Activated T-cell treated with anti-CD3 and anti-CD28 coated beads for 1 hour (primary cell): ENCODE data around the gene FASTK.

Experiments used
- DNase-seq: peaks from one replicate; pipeline ENCODE4 v3.0.0-alpha.2; 2020; ENCODE audit warnings: low read depth

FASTK gene

DNA sequence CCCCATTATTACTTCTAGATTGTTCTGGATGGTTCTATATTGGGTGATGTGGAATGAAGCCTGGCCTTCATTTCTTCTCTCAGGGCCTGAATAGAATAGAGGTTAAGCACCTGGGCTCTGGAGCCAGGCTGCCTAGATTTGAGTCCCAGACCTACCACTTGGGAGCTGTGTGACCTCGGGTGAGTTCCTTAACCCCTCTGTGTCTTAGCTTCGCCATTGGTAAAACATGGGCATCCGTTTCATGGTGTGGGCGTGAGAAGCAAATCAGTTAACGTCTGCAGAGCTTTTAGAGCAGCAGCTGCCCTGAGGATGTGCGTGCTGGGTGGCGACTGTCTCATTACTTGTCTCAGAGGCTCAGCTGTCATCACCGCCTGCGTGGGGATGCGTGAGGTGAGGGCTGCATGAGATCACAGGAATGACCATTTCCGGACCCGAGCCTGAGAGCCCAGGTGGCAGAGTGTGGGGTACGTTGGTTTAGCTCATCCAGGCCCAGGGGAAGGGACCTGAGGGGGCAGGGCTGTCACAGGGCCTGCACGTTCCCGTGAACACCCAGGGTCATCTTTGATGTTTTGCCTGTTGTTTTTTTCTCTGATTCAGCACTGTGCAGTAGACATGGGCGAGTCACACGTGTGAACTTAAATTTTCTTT lies 15.3 kb upstream of the FASTK start:
- no peak for DNase-seq

DNA sequence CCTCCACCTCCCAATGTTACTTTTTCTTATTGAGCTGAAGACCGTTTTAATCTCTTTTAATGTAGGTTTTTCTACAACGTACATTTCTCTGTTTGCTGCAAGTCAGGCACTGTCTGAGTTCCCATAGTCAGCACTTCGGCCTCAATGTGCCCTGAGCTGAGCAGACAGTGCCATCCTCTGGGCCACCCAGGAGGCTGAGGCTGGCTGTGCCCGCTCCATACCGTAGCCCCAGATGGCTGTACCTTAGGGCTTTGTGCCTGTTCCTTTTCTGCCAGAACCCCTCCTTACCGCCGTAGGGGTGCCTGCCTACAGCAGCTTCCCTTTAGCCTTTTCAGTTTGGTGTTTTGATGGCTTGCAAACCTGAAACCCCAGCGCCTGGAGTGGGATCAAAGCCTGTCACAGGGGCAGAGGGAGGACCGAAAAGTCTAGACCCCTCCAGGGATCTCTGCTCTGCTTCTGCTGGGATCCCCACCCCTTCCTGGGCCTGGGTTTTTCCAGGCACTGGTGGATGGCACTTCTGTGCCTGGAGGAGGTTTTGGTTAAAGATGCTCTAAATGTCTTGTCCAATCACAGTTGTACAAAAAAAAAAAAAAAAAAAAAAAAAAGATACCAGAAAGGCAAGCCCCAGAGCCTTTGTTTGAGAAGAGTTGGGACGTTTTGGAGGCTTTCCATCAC lies 14.7 kb upstream of the FASTK start:
- DNase-seq, result no peak

DNA sequence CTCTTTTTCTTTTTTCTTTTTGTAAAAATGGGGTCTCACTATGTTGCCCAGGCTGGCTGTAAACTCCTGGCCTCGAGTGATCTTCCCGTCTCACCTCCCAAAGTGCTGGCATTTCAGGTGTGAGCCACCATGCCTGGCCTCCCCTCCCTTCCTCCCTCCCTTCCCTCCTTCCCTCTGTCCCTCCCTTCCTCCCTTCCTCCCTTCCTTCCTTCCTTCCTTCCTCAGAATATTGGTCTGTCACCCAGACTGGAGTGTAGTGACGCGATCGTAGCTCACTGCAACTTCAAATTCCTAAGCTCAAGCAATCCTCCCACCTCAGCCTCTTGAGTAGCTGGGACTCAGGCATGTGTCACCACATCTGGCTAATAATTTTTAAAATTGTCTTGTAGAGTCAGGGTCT lies 14.1 kb upstream of the FASTK start:
- DNase-seq, result no peak

DNA sequence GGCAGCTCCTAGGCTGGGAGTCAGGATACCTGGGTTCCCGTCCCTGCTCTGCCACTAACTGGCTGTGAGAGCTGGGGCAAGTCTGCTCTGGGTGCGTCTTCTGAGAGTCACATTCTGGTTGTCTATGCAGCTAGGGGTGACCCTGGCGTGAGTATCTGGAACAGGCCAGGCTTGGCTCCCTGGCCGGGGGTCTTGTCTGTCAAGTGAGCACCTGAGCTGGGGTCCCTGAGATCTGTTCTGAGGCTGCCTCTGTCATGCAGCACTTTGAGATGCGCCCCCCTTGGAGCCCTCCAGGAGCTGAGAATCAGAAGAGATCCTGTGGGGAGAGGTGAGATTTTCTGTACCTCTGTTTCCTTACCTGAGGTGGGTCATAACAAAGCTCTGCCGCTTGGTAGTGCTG lies 13.1 kb upstream of the FASTK start:
- DNase-seq, result no peak

DNA sequence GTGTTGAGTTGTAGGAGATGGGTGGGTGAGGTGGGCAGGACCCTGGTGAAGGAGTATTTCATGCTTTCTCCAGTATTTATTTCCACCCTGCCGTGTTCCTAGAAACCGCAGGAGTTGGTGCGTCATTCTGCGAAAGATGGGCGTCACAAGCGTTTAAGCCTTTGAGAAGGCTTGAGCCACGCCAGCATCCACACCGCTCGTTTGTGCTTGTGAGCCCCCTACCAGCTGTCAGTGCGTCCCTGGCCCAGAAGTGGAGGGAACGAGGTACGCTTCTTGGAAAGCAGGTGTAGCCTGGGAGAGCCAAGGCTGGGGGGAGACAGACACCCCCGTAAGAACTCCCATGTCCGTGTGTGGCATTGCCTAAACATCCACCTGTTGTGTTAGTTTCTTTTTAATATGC lies 11.4 kb upstream of the FASTK start:
- no peak for DNase-seq

DNA sequence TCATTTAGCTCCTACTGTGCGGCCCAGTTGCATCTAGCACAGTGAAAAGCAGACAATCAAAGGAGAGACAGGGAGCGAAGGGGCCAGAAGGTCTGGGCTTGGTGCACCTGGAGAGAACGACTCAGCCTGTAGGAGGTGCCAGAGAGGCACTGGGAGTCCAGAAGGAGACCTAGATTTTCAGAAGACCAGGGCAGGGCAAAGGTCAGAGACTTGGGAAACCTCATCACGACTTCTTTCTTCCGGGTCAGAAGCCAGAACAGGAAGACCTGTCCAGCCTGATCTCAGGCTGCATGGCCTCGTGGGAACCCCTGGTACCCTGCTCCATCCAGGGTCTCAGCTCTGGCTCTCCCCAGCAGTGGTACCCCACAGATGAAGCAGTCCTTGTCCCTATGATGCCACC lies 10.8 kb upstream of the FASTK start:
- no peak for DNase-seq

DNA sequence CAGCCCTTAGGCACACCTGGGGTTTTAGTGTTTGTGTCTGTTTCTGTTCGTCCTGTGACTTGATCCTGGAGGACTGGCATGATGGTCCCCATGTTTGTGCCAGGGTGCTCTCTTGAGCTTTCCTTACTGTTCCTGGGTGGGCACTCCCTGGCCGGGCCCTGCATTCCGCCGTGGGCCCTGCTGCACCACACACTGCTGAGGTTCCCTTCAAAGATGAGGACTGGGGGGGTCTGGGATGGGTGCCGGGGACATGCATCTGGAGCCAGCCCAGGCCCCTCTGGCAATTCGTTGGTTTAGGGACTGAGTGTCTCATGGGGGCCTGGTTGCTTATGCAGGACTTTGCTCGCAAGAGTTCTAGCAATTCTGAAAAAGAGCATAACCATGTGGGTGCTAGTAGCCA lies 10.4 kb upstream of the FASTK start:
- no peak for DNase-seq

DNA sequence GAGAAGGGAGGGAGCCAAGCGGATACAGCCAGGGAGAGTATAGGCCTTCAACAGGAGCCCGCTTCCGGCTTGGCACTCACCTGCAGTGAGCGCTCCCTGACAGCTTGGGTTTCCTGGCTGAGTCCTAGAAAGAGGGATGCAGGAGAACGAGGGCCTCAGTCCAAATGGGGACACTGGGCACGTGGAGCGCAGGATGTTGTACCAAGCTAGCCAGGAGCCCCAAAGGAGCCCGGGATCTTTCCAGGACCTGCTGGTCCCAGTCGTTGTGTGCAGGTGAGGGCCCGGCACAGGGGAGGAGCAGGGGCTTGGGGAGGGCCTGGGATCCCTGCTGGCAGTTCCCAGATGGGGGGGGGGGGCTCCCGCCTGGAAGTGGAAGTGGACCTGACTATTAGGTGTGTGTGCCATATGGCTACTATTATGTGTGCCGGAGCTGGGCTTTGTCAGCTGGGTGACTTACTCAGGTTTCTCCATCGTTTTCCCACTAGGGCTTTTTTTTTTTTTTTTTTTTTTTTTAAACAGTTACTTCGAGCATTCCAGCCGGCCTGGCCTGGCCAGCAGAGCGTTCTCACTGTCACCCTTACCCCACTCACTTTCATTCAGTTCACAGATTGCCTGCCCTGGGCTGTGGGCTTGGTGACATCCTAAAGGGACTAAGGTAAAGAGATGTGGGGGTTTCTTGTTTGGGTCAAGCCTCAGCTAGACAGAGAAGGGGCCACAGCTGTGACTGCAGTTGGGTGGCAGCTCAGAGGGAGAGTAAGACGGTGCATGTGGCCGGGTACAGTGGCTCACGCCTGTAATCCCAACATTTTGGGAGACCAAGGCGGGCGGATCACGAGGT lies 9.5 kb upstream of the FASTK start:
- DNase-seq, result no peak

DNA sequence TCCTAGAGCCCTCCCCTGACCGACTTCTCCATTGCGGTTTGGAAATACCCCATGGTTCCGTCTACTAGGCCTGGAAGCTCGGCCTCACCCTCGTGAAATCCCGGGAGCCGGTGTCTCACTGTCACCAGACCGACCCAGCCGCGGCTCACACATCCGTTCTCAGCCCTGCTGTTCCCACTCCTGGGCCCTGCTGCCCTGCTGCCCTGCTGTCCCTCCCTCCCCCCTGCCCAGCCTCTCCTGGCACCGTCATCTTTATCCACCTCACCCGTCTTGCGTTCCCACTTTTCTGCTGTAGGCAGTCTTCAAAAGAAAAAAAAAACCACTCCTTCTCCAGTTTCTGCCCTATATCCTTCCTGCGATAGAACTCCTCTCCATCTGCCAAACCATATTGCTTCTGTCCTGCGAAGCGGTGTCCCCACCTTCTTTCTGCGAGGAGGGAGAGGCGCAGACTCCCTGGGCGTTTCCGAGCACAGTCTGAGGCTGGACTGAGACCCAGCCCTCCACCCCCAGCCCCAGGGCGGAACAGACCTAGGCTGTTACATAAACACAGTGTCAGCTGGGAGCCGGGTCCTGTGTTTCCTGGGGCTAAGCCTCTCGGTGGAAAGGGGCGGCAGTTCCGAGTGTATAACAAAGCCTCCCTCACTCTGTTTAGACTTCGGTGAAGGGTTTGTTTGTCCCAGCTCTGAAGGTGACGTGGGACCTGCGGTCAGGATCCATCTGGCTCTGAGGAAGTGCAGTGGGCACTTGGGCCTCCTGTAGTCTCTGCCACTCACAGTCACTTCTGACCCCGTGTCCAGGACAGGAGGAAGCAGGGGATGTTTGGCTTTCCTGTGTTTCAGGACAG lies 8.5 kb upstream of the FASTK start:
- no peak for DNase-seq

DNA sequence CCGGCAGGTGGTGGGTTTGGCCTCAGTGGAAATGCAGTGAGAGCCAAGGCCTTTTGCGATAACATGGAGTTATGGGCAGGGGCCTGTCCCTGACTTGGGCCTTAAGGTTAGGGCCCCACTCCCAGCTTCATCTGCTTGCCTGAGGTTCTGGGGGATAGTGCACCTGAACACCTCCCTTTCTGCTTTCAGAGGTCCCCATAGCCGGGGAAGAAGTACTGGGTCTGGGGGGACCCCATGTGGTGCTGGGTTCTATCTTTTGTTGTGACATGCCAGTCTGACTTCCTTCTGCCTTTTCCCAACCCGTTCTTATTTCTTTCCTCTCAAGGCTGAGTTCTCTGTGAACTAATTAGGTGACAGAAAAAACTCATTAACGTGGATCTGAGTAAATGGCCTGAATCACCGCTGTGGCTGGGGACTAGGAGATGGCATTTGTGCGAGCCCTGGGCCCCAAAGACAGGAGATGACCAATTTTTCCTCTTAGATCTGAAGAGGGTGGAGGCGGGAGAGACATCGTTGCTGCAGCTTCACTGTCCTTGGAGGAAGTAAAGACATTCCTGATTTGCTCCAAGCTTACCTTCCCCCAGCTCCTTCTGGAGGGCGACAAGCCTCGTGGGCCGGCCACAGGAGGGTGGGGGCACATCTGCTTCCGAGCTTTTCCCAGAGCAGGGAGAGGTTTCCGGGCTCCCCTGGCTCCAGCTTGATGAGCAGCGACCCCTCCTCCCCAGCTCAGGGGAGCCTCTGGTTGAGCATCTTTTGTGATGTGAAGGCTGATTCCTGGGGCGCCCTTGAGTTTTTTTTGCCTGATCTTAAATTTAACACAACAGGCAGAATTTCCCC lies 7.6 kb upstream of the FASTK start:
- DNase-seq, result no peak

DNA sequence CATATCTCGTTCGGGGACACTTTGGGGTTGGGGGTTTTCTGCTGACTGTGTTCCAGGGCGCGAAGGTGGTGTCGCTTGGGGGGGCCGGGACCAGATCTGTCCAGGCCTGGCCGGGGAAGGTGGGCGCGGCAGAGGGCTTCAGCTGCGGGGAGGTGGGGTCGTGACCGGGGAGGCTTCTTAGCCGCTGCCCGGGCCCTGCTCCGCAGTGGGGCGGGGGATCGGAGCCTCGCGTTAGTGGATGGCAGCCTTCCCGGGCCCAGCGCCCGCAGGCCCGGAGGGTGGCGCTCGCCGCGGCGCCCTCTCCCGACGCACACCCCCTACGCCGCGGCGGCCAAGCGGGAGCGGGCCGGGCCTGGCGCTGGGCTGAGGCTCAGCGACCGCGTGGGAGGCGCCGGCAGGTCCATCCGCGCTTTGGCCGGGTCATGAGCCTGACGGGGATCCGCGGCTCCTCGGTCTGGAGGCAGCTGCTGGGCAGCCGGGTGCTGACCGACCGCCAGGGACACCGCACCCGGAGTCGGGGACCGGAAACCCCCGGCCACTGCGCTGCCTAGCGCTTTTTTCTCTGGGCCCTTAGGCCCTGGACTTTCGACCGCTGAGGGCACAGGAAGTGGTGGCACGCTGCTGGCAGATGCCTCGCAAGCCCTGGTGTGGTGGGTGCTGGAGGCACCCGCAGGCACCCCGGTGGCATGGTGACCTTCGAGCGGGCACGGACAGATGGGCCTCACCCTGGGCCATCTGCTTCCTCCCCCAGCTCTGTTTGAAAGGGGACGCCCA lies 6.8 kb upstream of the FASTK start:
- DNase-seq, result no peak

DNA sequence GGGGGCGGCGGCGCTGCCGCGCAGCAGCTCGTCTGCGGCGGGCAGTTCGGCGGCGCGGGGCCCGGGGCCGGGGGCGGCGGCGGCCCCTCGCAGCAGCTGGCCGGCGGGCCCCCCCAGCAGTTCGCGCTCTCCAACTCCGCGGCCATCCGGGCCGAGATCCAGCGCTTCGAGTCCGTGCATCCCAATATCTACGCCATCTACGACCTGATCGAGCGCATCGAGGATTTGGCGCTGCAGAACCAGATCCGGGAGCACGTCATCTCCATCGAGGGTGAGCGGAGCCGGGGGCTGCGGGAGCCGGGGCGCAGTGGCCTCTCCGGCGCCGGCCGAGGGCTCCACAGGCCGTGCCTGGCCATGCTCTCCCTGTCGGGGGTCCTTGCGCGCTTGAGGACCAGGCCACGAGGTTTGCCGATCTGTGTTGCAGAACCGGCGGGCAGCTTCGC lies 6.2 kb upstream of the FASTK start:
- no peak for DNase-seq

DNA sequence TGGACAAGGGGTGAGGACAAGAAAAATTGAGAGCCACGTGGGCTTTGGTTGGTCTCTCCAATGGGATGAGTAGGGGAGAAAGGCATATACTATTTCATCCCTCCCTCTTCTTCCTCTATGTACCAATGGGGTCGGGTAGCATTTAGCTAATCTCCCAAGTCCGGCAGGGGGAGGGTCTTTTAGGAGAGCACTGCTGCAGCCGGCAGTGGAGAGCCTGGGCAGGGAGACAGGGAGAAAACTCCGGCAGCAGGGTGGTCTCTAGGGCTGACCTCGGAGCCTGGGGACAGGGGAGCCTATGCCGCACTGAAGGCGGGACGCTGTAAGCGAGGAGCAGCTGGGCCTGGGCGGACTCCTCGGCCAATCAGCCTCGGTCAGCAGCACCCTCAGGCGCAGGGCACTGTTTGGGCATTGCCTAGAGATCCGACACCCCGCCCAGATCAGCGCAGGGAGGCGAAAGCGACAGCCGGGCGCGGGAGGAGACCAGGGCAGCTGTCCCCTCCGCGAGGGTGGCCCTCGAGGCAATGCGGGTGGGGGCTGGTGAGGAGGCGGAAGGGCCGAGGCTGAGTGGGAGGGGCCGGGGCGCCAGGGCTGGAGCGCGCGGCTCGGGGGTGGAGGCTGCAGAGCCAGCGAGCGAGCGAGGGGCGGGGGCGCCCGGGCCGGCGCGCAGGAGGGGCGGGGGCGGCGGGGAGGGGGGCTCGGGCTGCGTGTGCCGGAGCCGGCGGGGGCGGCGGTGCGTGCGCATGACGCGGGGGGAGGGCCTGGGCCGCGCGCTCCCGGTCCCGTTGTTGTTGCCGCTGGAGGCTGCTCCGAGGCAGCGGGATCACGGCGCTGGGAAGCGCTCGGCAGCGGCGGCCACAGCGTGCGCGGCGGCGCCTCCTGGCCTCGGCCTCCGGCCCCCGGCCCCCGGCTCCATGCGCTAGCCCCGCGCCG lies 5.3 kb upstream of the FASTK start, which contains the start of gene AGAP3:
Gene AGAP3, plus strand, starts transcription at position 785 of the 930 bp plus-strand sequence. CDS start 267 bp downstream, outside the sequence.
- peak; percentile 31 for DNase-seq

DNA sequence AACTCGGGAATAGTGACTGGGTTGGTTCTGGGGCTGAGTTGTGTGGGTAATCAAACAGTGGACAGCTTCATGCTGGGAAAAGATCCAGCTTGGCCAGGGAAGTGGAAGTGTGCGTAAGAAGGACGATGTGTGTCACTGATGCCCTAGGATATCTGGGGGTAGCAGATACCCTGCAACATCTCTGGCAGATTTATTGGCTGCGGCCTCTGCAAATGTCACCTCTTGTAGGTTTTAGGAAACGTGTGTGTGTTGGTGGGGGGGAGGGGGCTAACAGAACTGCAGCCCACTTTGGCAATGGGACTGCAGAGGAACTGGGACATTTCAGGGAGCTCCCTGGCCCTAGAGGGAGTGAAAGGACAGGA lies 4.7 kb upstream of the FASTK start:
- DNase-seq, result no peak

DNA sequence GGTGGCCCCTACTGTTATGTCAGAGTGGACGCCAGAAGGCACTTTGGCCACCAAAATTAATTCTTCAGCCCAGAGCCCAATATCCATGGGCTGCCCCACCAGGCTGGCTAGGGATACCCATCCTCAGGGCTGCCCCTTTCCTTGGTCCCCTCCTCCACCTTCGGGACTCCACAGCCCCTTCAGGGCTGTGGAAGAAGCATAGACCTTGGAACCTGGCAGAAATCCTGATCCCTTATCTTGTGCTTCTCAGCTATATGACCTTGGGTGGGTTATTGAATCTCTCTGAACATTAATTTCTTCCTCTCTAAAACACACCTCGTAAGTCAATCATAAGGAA lies 3.2 kb upstream of the FASTK start:
- no peak for DNase-seq

DNA sequence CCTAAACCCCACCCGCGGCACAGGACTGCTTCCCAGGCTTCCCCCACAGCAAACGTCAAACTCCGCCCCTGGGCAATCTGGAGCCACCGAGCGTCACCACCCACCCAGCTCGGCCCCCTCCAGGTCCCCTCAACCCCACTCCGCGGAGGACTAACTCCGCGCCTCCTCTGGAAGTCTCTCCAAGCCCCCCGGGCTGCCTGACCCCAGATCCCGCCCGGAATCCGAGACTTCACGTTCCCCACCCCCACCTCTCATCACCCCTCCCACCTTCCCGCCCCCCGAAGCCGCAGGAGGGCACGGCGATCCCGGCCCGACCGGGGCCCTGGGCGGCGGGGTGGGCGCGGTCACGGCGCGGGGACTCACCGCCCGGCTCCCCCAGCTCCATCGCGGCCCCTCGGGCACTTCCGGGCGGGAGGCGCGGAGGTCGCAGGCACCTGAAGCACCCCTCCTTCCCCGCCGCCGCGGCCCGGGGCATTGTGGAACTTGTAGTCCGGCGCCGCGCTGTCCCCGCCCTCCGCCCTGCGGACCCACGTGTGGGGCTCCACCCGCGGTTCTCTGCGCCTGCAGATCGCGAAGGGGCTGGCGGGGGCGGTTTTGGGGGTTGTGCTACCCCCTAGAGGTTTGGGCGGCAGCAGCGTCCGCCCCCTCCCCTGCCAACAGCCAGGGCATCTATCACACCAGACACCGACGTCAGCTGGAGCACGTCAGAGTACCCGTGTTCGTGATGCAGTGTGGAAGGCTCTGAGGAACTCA lies 2.6 kb upstream of the FASTK start, which contains the start of gene TMUB1:
Gene TMUB1, minus strand, starts transcription at position 423 of the 753 bp plus-strand sequence. CDS start 930 bp downstream, outside the sequence.
- DNase-seq, result peak; percentile 76

DNA sequence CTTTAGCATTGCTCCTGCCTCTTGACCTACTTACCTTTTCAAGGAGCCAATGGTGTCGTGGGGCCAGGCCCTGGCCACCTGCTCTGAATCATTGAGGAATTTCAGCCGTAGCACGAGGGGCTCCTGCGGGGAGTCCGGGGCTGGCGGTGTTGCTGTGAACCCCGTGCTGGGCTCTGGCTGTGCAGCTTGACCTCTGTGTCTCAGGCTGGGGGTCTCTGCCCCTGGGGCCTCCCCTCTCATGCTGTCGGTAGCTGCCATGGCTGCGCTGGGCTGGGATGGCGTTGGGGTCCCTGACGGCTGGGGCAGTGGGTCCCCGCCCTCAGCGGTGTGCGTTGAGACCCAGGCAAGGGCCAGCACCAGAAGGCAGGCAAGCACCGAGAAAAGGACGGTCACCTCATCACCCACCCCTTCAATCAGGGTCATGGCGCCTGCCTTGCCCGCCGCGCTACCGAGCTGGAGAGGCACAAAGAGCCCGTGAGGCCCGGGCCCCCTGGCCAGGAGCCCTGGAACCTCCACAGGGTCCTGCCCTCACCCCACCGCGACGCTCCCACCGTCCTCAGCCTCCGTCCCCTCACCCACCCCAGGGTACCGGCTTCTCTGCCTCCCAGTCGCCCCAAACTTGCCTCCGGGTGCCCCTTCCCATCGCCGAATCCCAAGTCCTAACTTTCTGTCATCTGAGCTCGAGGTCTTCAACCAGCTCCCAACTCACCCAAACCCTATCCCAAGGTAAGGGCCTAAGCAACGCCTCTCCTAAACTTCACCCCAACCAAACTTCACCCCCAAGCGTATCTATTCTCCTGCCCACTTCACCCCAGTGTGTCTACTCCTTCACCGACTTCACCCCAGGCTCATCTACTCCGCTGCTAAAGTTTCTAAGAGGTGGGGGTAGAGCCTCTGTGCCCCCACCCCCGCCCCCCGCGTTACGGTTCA lies 1.8 kb upstream of the FASTK start:
- no peak for DNase-seq
